ENCODE measurements around the gene FXYD1. TPM values are rescaled to one million over a fixed set of nuclear protein-coding genes. Genes with fewer than 3 reads are reported as not detected.

FXYD1 gene
- total RNA-seq, 1 donor from 2014 or later = 0.52 TPM

DNA sequence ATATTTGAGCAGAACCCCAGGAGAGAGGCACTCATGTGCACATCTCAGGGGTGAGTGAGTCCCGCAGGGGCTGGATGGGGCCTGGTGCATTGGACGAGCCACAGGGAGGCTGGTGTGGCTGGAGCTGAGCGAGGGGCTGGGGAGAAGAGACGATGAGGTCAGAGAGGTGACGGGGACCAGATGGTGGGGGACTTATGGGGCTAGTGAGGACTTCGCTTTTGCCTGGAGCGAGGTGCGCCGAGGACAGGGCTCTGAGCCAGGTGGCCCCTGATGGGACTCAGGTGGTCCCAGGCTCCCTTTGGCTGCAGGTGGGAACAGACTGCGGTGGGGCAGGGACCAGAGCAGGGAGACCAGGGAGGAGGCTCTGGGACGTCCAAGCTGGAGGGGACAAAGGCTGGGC lies 29.9 kb upstream of the FXYD1 start:
- peaks cover 5% of the 10 kb centered on the region for H3K27me3 Mint-ChIP-seq (ENCODE audit: low read depth, unreplicated experiment)
- Histone ChIP-seq H3K4me2 (ENCODE audit: low read length) (no peak overlapping the region), H4K20me1 (ENCODE audit: insufficient read depth, low read length) (no peaks in the 10 kb centered on the region), H3K9me3 (ENCODE audit: insufficient read depth, low read depth, low read length) (peaks cover 5% of the 10 kb centered on the region), H3K4me1 (ENCODE audit: insufficient read depth, low read length) (no peaks in the 10 kb centered on the region), H3K27ac (ENCODE audit: low read depth, low read length) (no peak overlapping the region), H3K27me3 (ENCODE audit: insufficient read depth, low read length) (no peaks in the 10 kb centered on the region), H3K9ac (ENCODE audit: low read length) (no peak overlapping the region), H3K4me3 (ENCODE audit: insufficient read depth, low read depth, low read length) (no peak overlapping the region), H3K79me2 (ENCODE audit: insufficient read depth, low read length) (no peaks in the 10 kb centered on the region), H2AFZ (ENCODE audit: low read depth, low read length) (no peak overlapping the region), H3K36me3 (ENCODE audit: insufficient read depth, low read length) (no peaks in the 10 kb centered on the region)
- no peak overlapping the region for H3K27ac Mint-ChIP-seq (ENCODE audit: unreplicated experiment)
- DNase-seq (ENCODE audit: low read depth) (no peak), FAIRE-seq (no peak)
- no peak for TF ChIP-seq EZH2 (IDR thresholded peaks at IDR 0.05; ENCODE audit: insufficient read depth, low read length)
- TF ChIP-seq, protein P1, sequence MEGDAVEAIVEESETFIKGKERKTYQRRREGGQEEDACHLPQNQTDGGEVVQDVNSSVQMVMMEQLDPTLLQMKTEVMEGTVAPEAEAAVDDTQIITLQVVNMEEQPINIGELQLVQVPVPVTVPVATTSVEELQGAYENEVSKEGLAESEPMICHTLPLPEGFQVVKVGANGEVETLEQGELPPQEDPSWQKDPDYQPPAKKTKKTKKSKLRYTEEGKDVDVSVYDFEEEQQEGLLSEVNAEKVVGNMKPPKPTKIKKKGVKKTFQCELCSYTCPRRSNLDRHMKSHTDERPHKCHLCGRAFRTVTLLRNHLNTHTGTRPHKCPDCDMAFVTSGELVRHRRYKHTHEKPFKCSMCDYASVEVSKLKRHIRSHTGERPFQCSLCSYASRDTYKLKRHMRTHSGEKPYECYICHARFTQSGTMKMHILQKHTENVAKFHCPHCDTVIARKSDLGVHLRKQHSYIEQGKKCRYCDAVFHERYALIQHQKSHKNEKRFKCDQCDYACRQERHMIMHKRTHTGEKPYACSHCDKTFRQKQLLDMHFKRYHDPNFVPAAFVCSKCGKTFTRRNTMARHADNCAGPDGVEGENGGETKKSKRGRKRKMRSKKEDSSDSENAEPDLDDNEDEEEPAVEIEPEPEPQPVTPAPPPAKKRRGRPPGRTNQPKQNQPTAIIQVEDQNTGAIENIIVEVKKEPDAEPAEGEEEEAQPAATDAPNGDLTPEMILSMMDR (IDR thresholded peaks at IDR 0.05; ENCODE audit: insufficient read depth, low read depth, low read length) = no peak
- H3K9me3 Mint-ChIP-seq (ENCODE audit: unreplicated experiment) = peaks cover 7% of the 10 kb centered on the region
- no peak overlapping the region for H3K4me3 Mint-ChIP-seq (ENCODE audit: unreplicated experiment)
- no peaks in the 10 kb centered on the region for H3K36me3 Mint-ChIP-seq (ENCODE audit: low read depth, unreplicated experiment)
- H3K4me1 Mint-ChIP-seq (ENCODE audit: low read depth, unreplicated experiment) = no peaks in the 10 kb centered on the region

DNA sequence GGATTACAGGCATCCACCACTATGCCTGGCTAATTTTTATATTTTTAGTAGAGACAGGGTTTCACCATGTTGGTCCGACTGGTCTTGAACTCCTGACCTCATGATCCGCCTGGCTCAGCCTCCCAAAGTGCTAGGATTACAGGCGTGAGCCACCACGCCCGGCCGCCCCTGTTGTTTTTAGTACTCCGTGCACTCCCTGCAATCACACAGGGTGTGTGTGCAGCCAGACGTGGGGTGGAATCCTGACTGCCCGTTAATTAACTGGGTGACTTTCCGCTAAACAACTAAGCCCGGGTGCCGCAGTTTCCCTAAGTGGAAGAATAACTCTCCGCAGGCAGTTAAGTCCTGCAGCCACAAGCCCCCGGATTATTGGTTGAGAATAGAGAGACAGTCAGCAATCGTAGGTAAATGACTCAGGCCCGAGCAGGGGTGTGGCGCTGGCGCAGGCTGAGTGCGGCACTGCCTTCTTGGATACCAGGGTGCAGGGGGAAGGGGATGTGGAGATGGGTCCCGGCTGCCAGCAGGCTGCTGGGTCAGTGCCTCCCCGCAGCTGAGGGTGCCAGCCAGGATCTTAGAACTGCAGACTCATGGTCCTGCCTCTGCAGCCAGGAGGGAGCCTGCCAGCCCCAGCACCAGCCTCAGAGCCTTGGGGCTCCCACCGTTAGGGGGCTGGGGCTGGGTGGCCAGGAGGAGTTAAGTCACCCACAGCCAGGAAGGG lies 29.1 kb upstream of the FXYD1 start:
- H3K9me3 ChIP-seq (ENCODE audit: insufficient read depth, low read depth, low read length) = peaks cover 5% of the 10 kb centered on the region
- TF ChIP-seq, protein P1 (IDR thresholded peaks at IDR 0.05; ENCODE audit: insufficient read depth, low read depth, low read length) = no peak
- TF ChIP-seq EZH2 (IDR thresholded peaks at IDR 0.05; ENCODE audit: insufficient read depth, low read length) = no peak
- no peaks in the 10 kb centered on the region for H4K20me1 ChIP-seq (ENCODE audit: insufficient read depth, low read length)
- H3K36me3 ChIP-seq (ENCODE audit: insufficient read depth, low read length) = no peaks in the 10 kb centered on the region
- H3K27me3 ChIP-seq (ENCODE audit: insufficient read depth, low read length) = no peaks in the 10 kb centered on the region
- no peak overlapping the region for H3K4me3 Mint-ChIP-seq (ENCODE audit: unreplicated experiment)
- no peaks in the 10 kb centered on the region for H3K36me3 Mint-ChIP-seq (ENCODE audit: low read depth, unreplicated experiment)
- H3K79me2 ChIP-seq (ENCODE audit: insufficient read depth, low read length) = no peaks in the 10 kb centered on the region
- H3K4me1 Mint-ChIP-seq (ENCODE audit: low read depth, unreplicated experiment) = no peaks in the 10 kb centered on the region
- H3K9ac ChIP-seq (ENCODE audit: low read length) = no peak overlapping the region
- DNase-seq (ENCODE audit: low read depth) = no peak
- H3K27ac Mint-ChIP-seq (ENCODE audit: unreplicated experiment) = no peak overlapping the region
- H3K27ac ChIP-seq (ENCODE audit: low read depth, low read length) = no peak overlapping the region
- H3K4me3 ChIP-seq (ENCODE audit: insufficient read depth, low read depth, low read length) = no peak overlapping the region
- H3K4me2 ChIP-seq (ENCODE audit: low read length) = no peak overlapping the region
- H3K4me1 ChIP-seq (ENCODE audit: insufficient read depth, low read length) = no peaks in the 10 kb centered on the region
- peaks cover 5% of the 10 kb centered on the region for H3K9me3 Mint-ChIP-seq (ENCODE audit: unreplicated experiment)
- H3K27me3 Mint-ChIP-seq (ENCODE audit: low read depth, unreplicated experiment) = peaks cover 2% of the 10 kb centered on the region
- H2AFZ ChIP-seq (ENCODE audit: low read depth, low read length) = no peak overlapping the region
- no peak for FAIRE-seq

DNA sequence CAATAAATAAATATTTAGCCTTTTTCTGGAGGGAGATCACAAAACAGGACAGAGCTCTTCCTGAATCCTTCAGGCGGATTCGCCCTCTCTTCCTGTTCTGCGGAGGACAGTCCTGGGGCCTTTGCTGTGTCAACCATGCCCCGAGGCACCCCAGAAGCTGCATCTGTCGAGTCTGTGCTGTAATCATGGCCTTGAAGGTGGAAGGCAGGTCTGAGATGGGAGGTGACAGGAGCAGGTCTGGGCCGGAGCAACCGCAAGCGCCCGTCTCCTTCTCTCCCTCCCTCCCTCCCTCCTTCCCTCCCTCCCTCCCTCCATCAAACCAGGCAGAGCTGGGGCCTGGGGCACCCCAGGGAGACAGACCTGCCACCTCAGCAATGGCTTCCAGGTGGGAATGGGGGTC lies 27.6 kb upstream of the FXYD1 start:
- H3K36me3 ChIP-seq (ENCODE audit: insufficient read depth, low read length) = no peaks in the 10 kb centered on the region
- no peaks in the 10 kb centered on the region for H4K20me1 ChIP-seq (ENCODE audit: insufficient read depth, low read length)
- Mint-ChIP-seq H3K27ac (ENCODE audit: unreplicated experiment) (no peak overlapping the region), H3K4me3 (ENCODE audit: unreplicated experiment) (no peak overlapping the region), H3K9me3 (ENCODE audit: unreplicated experiment) (peaks cover 5% of the 10 kb centered on the region), H3K4me1 (ENCODE audit: low read depth, unreplicated experiment) (no peaks in the 10 kb centered on the region), H3K27me3 (ENCODE audit: low read depth, unreplicated experiment) (peaks cover 10% of the 10 kb centered on the region), H3K36me3 (ENCODE audit: low read depth, unreplicated experiment) (no peaks in the 10 kb centered on the region)
- H3K4me3 ChIP-seq (ENCODE audit: insufficient read depth, low read depth, low read length) = no peak overlapping the region
- no peaks in the 10 kb centered on the region for H3K27me3 ChIP-seq (ENCODE audit: insufficient read depth, low read length)
- no peak overlapping the region for H3K27ac ChIP-seq (ENCODE audit: low read depth, low read length)
- no peaks in the 10 kb centered on the region for H3K9me3 ChIP-seq (ENCODE audit: insufficient read depth, low read depth, low read length)
- no peaks in the 10 kb centered on the region for H3K79me2 ChIP-seq (ENCODE audit: insufficient read depth, low read length)
- no peak overlapping the region for H2AFZ ChIP-seq (ENCODE audit: low read depth, low read length)
- FAIRE-seq (no peak), DNase-seq (ENCODE audit: low read depth) (no peak)
- TF ChIP-seq EZH2 (IDR thresholded peaks at IDR 0.05; ENCODE audit: insufficient read depth, low read length) = no peak
- TF ChIP-seq, protein P1 (IDR thresholded peaks at IDR 0.05; ENCODE audit: insufficient read depth, low read depth, low read length) = no peak
- no peak overlapping the region for H3K4me2 ChIP-seq (ENCODE audit: low read length)
- H3K4me1 ChIP-seq (ENCODE audit: insufficient read depth, low read length) = no peaks in the 10 kb centered on the region
- H3K9ac ChIP-seq (ENCODE audit: low read length) = no peak overlapping the region
